HK-2 (cell line): ENCODE results near the gene ENG.

Experiments
- DNase-seq: peaks from one replicate; pipeline ENCODE4 v3.0.0-alpha.2; 2018; ENCODE audit not compliant: unreplicated experiment

Gene ENG

GRCh38 chr9:127865645-127866464 is 11.4 kb upstream of the ENG start:
- DNase-seq, result no peak

GRCh38 chr9:127863191-127863621 is 8.7 kb upstream of the ENG start:
- DNase-seq, result no peak

GRCh38 chr9:127862075-127863011 is 7.9 kb upstream of the ENG start:
- DNase-seq, result no peak

GRCh38 chr9:127860779-127861178 is 6.3 kb upstream of the ENG start:
- no peak for DNase-seq

GRCh38 chr9:127860260-127860659 is 5.8 kb upstream of the ENG start:
- no peak for DNase-seq

- no peak for DNase-seq
These were observed 3.6 kb upstream of the ENG start for GRCh38 chr9:127858041-127858512.

- DNase-seq, result no peak
These were observed 2.8 kb upstream of the ENG start for GRCh38 chr9:127857278-127857677.

- DNase-seq, result no peak
These were observed 2.3 kb upstream of the ENG start for GRCh38 chr9:127856729-127857116.

- DNase-seq, result no peak
These were observed 1.8 kb upstream of the ENG start for GRCh38 chr9:127856094-127856728.

- no peak for DNase-seq
These were observed 1.1 kb upstream of the ENG start for GRCh38 chr9:127855522-127855921.

GRCh38 chr9:127854960-127855359 is 502 bp upstream of the ENG start:
- no peak for DNase-seq

GRCh38 chr9:127853312-127854183 is 910 bp downstream of the ENG start:
- DNase-seq, result no peak

- no peak for DNase-seq
These were observed 1.6 kb downstream of the ENG start for GRCh38 chr9:127852829-127853228.

GRCh38 chr9:127850286-127850830 is 4.1 kb downstream of the ENG start:
- DNase-seq, result no peak

- DNase-seq, result no peak
These were observed 5.5 kb downstream of the ENG start for GRCh38 chr9:127848756-127849504.

GRCh38 chr9:127847833-127848755 is 6.4 kb downstream of the ENG start:
- no peak for DNase-seq

GRCh38 chr9:127847178-127847510 is 7.3 kb downstream of the ENG start:
- no peak for DNase-seq

- DNase-seq, result no peak
These were observed 7.8 kb downstream of the ENG start for GRCh38 chr9:127846443-127847177.
